Epithelial cell of proximal tubule (primary cell): ENCODE results near the gene AVPR2. TPM values are rescaled to one million over a fixed set of nuclear protein-coding genes. Genes with fewer than 3 reads are reported as not detected.

ENCODE experiments used
- DNase-seq: peaks from one replicate; pipeline ENCODE4 v3.0.0-alpha.2; 2011; ENCODE audit warnings: low read depth
- H3K4me3 ChIP-seq: 2 replicates; pipeline ENCODE4 v1.5.1; 2011; ENCODE audit warnings: low read depth, mild to moderate bottlenecking, low read length
- total RNA-seq: library from RNA; depleted of rRNA; stranded (reverse); fragments of >200 nt; gene quantifications from 2 replicates; pipeline ENCODE4 v1.2.3, GENCODE V29; 2015
- TF ChIP-seq, protein P1 (sequence below): conservative IDR thresholded peaks from 2 replicates; pipeline ENCODE4 v1.5.1; 2012; ENCODE audit warnings: low read depth, mild to moderate bottlenecking, low read length

Gene AVPR2
- total RNA-seq, 1 donor from 2014 or later = 1.4 TPM

DNA sequence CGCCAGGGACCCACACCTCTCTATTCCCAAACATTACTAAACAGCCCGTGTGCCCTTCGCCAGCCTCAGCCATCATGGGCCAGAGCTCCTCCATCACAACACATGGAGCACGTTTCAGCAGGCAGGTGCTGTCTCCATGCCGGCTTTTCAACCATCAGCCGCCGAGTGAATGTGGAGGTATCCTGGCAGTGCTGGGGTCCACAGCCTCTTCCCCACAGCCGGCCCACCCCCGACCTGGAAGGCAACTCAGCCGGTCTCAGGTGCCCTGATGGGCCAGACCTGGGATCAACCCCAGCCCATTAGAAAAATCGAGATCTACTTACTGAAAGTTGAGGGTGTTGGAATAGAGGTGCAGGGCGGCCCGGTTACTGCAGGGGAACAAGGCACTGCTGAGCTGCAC is 27.3 kb downstream of the AVPR2 start:
- DNase-seq = no peak
- H3K4me3 ChIP-seq = no peak overlapping the region
- TF ChIP-seq, protein P1, sequence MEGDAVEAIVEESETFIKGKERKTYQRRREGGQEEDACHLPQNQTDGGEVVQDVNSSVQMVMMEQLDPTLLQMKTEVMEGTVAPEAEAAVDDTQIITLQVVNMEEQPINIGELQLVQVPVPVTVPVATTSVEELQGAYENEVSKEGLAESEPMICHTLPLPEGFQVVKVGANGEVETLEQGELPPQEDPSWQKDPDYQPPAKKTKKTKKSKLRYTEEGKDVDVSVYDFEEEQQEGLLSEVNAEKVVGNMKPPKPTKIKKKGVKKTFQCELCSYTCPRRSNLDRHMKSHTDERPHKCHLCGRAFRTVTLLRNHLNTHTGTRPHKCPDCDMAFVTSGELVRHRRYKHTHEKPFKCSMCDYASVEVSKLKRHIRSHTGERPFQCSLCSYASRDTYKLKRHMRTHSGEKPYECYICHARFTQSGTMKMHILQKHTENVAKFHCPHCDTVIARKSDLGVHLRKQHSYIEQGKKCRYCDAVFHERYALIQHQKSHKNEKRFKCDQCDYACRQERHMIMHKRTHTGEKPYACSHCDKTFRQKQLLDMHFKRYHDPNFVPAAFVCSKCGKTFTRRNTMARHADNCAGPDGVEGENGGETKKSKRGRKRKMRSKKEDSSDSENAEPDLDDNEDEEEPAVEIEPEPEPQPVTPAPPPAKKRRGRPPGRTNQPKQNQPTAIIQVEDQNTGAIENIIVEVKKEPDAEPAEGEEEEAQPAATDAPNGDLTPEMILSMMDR = no peak

DNA sequence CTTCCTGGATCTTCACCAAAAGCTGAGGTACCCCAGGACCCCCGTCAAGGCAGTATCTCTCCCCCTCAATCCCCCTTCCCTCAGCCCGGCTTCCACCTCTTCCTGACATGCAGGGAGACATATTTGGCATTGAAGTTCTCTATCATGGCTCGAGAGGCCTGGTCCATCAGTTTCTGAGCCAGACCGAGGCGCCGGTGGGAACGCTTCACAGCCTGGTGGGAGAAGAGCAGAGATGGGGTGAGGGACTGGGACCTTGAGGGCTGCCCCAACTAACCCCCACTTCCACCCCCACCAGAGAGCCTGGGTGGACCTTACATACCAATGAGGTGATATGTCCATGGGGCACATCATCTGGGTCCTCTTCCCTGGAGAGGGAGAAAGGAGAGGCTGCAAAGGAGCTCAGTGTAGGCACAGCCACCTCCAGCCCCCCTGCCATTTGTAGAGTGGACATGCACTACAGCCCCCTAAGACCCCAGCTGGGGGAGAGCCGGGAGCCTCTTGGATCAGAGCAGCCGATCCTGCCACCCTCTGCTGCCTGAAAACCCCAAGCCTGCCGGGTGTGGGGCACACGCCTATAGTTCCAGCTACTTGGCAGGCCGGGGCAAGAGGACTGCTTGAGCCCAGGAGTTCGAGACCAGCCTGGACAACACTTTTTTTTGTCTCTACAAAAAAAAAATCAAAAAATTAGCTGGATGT is 27.9 kb downstream of the AVPR2 start:
- no peak overlapping the region for H3K4me3 ChIP-seq
- TF ChIP-seq, protein P1 = no peak
- DNase-seq = no peak

DNA sequence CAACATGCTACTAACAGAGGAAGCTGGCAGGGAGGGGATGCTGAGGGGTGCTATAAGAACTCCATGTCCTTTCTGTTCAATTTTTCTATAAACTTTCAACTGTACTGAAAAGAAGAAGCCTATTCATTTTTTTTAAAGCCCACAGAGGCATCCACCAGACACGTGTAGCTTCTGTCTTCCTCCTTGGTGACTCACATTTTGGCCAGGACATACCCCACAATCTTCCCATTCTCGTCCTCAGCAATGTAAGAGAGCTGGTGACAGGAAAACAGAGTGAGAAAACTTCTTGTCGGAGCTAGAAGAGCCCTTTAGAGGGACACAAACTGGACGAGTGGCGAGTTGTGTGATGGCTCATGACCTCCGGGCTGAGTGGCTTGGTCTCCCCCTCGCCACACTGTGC is 29.3 kb downstream of the AVPR2 start:
- TF ChIP-seq, protein P1 = no peak
- no peak for DNase-seq

DNA sequence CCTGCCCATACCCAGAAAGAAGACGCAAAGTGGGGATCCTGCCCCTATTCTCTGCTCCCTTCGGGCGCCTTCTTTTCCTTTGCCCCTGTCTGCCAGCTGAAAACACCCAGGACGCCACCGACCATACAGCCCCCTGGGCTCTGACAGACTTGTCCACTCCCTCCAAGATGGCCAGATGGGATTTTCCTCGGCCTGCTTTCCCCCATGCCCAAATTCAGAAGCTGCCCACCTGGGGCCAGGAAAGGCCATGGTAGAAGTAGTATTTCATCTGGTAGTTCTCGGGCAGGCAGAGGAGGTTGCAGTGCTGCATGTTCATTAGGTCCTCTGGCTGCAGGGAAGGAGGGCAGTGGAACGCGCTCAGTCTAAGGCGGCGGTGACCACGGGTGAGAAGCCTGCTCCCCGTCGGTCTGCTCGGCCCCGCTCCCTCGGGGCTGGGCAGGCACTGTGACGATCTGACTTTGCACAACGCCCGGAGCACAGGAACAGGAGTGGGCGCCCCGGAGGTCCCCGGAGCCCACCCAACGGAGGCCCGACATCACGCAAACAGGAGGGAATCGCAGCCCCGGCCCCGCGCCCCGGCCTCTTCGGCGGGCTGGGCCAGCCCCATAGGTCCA is 29.8 kb downstream of the AVPR2 start:
- H3K4me3 ChIP-seq = peak overlapping the region; percentile 72
- TF ChIP-seq, protein P1 = no peak
- no peak for DNase-seq

More for the DNA sequence above, 29.3 kb downstream of the AVPR2 start:
- peak overlapping the region; percentile 72 for H3K4me3 ChIP-seq

DNA sequence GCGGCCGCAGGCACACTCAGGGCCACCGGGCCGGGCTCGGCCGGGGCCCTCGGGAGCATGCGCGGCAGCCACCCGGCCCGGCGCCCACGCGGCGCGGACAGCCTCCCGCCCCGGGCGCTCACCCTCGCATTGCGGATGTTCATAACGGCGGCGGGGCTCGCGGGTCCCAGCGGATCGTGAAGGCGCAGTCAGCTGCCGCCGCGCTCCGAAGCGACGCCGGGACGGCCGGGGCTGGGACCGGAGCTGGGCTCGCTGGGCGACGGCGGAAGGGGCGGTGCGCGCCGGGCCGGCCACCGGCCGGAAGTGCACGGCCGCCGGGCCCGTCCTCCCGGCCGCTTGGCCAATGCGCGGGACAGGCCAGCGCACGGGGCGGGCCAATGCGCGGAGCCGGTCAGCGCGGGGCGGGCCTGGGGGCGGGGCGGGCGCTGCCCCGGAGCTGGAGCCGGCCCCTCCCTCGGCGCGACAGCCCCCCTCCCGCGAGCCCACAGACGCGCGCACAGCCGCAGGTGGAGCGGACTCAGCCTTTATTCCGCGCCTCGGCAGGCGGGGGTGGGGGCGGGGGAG is 30.4 kb downstream of the AVPR2 start, which contains the start of gene NAA10:
Gene NAA10, minus strand, starts transcription at position 276 of the 564 bp plus-strand sequence. Its CDS starts 133 bp downstream, at position 143.
- H3K4me3 ChIP-seq = peak within 1 kb of the TSS; percentile 72
- DNase-seq = no peak
- TF ChIP-seq, protein P1 = no peak

DNA sequence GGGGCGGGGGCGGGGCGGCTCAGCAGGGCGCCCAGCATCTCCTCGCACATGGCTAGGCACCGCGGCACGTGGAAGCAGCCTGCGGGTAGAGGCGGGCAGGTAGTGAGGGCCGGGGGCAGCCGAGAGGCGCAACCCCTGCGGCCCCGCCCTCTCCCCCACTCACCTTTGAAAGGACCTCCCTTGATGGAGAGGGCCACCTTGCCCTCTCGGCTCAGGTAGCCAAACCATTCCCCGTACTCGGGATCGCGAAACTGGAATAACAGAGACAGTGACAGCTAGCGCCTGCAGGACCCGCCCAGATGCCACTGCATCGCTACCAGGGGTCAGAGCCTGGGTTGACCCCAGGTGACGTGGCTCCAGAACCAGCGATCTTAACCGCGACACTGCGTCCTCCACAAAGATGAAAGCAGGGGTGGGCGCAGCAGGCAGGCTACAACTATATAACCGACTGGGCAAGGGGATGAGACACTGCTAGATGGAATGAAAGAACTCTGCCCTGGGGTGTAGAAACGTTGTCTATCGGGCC is 30.9 kb downstream of the AVPR2 start:
- no peak for DNase-seq
- TF ChIP-seq, protein P1 = no peak
- H3K4me3 ChIP-seq = peak overlapping the region; percentile 44
